RWPE2 (cell line): ENCODE results near the gene APELA.

Source experiments
- ATAC-seq: fragments of 200-7000 bp; cut with Tn5 transposase; 3 replicates; pipeline ENCODE4 v1.9.1; 2021; ENCODE audit warnings: low read depth
- DNase-seq: peaks from one replicate; pipeline ENCODE4 v3.0.0-alpha.2; 2020; ENCODE audit warnings: low spot score
- H3K27ac ChIP-seq: fragments of 450-650 bp; 2 replicates; pipeline ENCODE4 v1.5.1; 2017; ENCODE audit warnings: mild to moderate bottlenecking; ENCODE audit not compliant: poor library complexity, severe bottlenecking
- H3K27me3 ChIP-seq: fragments of 250-450 bp; sonication (Bioruptor Pico); 2 replicates; pipeline ENCODE4 v1.5.1; 2021; ENCODE audit warnings: mild to moderate bottlenecking, moderate library complexity; ENCODE audit not compliant: insufficient read depth, poor library complexity, severe bottlenecking
- H3K36me3 ChIP-seq: fragments of 250-450 bp; sonication (Bioruptor Pico); 2 replicates; pipeline ENCODE4 v1.5.1; 2020; ENCODE audit warnings: low read depth, mild to moderate bottlenecking, moderate library complexity
- H3K4me1 ChIP-seq: fragments of 250-450 bp; sonication (Bioruptor Pico); 2 replicates; pipeline ENCODE4 v1.5.1; 2021; ENCODE audit warnings: mild to moderate bottlenecking, moderate library complexity; ENCODE audit not compliant: insufficient read depth, poor library complexity, severe bottlenecking
- H3K4me3 ChIP-seq: fragments of 250-450 bp; sonication (Bioruptor Pico); 2 replicates; pipeline ENCODE4 v1.5.1; 2021; ENCODE audit warnings: mild to moderate bottlenecking, moderate library complexity; ENCODE audit not compliant: severe bottlenecking
- H3K9me3 ChIP-seq: fragments of 250-450 bp; sonication (Bioruptor Pico); 2 replicates; pipeline ENCODE4 v1.5.1; 2021; ENCODE audit warnings: mild to moderate bottlenecking, moderate library complexity; ENCODE audit not compliant: severe bottlenecking
- TF ChIP-seq, protein P1 (sequence below): fragments of 450-650 bp; IDR thresholded peaks from one replicate; pipeline ENCODE4 v1.5.1; 2017; ENCODE audit warnings: mild to moderate bottlenecking, moderate library complexity; ENCODE audit not compliant: poor library complexity, severe bottlenecking

APELA gene

DNA sequence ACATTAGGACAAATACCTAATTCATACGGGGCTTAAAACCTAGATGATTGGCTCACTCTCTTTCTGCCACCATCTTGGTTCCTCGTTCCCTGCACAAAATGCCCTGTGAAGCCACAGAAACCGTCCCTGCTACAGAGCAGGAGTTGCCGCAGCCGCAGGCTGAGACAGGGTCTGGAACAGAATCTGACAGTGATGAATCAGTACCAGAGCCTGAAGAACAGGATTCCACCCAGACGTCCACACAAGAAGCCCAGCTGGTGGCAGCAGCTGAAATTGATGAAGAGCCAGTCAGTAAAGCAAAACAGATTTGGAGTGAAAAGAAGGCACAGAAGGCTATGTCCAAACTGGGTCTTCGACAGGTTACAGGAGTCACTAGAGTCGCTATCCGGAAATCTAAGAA lies 66.2 kb downstream of the APELA start:
- Histone ChIP-seq H3K4me1 (no peaks in the 10 kb centered on the region), H3K27me3 (no peaks in the 10 kb centered on the region), H3K4me3 (no peak overlapping the region), H3K36me3 (no peaks in the 10 kb centered on the region), H3K27ac (no peak overlapping the region), H3K9me3 (no peaks in the 10 kb centered on the region)
- ATAC-seq (no peak), DNase-seq (no peak)
- TF ChIP-seq, protein P1, sequence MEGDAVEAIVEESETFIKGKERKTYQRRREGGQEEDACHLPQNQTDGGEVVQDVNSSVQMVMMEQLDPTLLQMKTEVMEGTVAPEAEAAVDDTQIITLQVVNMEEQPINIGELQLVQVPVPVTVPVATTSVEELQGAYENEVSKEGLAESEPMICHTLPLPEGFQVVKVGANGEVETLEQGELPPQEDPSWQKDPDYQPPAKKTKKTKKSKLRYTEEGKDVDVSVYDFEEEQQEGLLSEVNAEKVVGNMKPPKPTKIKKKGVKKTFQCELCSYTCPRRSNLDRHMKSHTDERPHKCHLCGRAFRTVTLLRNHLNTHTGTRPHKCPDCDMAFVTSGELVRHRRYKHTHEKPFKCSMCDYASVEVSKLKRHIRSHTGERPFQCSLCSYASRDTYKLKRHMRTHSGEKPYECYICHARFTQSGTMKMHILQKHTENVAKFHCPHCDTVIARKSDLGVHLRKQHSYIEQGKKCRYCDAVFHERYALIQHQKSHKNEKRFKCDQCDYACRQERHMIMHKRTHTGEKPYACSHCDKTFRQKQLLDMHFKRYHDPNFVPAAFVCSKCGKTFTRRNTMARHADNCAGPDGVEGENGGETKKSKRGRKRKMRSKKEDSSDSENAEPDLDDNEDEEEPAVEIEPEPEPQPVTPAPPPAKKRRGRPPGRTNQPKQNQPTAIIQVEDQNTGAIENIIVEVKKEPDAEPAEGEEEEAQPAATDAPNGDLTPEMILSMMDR: no peak

DNA sequence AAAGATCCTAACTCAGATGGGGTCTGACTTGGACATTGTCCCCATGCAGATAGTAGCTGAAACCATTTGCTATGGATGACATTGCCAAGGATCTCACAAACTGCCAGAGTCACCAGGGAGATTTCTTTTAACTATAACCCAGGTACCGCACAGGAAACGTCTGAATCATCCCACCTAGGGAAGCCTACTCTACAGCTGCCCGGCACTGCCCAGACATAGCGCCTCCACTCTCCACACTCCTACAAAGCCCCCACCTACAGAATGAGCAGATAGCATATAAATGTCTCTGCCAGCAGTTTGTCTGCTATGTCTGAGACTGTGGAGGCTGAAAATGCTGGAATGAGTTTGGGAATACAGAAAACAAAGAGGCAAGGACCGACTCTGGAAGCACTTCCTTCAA lies 68.2 kb downstream of the APELA start:
- TF ChIP-seq, protein P1: no peak
- Histone ChIP-seq H3K36me3 (no peaks in the 10 kb centered on the region), H3K27me3 (no peaks in the 10 kb centered on the region), H3K27ac (no peak overlapping the region), H3K4me1 (no peaks in the 10 kb centered on the region), H3K9me3 (no peaks in the 10 kb centered on the region), H3K4me3 (no peak overlapping the region)
- ATAC-seq (peak; percentile 61; the same call in 2 of the 3 replicates), DNase-seq (no peak)

DNA sequence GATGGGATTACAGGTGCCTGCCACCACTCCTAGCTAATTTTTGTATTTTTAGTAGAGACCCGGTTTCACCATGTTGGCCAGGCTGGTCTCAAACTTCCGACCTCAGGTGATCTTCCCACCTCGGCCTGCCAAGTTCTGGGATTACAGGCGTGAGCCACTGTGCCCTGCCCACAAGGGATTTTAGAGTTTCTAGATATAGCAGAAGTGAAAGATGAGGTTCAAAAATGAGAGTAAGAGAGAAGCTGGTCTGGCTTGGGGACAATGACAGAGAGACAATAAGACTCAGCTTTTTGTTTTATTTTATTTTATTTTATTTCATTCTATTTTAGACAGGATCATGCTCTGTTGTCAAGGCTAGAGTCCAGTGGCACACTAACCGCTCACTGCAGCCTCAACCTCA lies 69.8 kb downstream of the APELA start:
- Histone ChIP-seq H3K4me1 (no peaks in the 10 kb centered on the region), H3K27ac (no peak overlapping the region), H3K4me3 (no peak overlapping the region), H3K36me3 (no peaks in the 10 kb centered on the region), H3K27me3 (no peaks in the 10 kb centered on the region), H3K9me3 (no peaks in the 10 kb centered on the region)
- TF ChIP-seq, protein P1: no peak
- no peak for DNase-seq
- no peak for ATAC-seq
